ENCODE measurements around the gene SLC45A1.

GRCh38 chr1:8324176-8324810 lies 6.4 kb downstream of the SLC45A1 start:
- TF ChIP-seq EZH2 (IDR thresholded peaks at IDR 0.05; ENCODE audit: borderline replicate concordance, insufficient read depth, low read depth, low read length, poor library complexity, severe bottlenecking), result no peak
- TF ChIP-seq CTCF (IDR thresholded peaks at IDR 0.05), result no peak
